GM13976 (cell line): ENCODE data around the gene MRPL33.
"Not testable (repeated sequence)": the region's sequence is repeated elsewhere in the genome, so short reads cannot be mapped to it uniquely, and the experiment has no call there.

Experiments
- DNase-seq: peaks from one replicate; pipeline ENCODE4 v3.0.0; 2012; ENCODE audit warnings: low spot score
- in situ Hi-C: fragments of 300-500 bp; cut with MboI; formaldehyde crosslinking; loops from one replicate; pipeline ENCODE4 v1.12.0; 2022; ENCODE audit warnings: low sequenced_read_pairs, mixed read lengths, inconsistent platforms; ENCODE audit not compliant: unreplicated experiment
- TF ChIP-seq, protein P1 (sequence below): IDR thresholded peaks from 2 replicates; pipeline ENCODE4 v1.5.1; 2012; ENCODE audit warnings: borderline replicate concordance, mild to moderate bottlenecking; ENCODE audit not compliant: insufficient read depth; ENCODE audit errors: extremely low read depth, missing control alignments, control extremely low read depth

MRPL33 gene

DNA sequence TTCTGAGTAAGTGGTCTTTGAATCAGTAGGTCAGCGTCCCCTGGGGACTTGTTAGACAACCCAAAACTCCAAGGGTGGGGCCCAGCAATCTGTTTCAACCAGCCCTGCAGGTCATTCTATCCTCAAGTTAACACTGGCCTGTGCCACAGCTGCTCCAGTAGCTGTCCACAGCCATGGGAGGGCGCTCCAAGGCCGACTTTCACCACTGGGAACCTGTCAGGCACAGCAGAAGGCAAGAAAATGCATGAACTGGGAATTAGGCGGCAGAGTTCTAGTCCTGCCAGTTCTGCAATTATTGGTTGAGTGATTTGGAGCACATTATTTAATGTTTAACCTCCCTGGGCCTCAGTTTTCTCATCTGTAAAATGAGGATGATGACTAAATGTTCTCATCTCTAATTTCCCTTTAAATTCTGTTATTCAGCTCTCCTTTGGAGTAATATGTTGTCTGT is 17.4 kb upstream of the MRPL33 start:
- DNase-seq, result peak; percentile 80
- TF ChIP-seq, protein P1, sequence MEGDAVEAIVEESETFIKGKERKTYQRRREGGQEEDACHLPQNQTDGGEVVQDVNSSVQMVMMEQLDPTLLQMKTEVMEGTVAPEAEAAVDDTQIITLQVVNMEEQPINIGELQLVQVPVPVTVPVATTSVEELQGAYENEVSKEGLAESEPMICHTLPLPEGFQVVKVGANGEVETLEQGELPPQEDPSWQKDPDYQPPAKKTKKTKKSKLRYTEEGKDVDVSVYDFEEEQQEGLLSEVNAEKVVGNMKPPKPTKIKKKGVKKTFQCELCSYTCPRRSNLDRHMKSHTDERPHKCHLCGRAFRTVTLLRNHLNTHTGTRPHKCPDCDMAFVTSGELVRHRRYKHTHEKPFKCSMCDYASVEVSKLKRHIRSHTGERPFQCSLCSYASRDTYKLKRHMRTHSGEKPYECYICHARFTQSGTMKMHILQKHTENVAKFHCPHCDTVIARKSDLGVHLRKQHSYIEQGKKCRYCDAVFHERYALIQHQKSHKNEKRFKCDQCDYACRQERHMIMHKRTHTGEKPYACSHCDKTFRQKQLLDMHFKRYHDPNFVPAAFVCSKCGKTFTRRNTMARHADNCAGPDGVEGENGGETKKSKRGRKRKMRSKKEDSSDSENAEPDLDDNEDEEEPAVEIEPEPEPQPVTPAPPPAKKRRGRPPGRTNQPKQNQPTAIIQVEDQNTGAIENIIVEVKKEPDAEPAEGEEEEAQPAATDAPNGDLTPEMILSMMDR, result peak; percentile 84

DNA sequence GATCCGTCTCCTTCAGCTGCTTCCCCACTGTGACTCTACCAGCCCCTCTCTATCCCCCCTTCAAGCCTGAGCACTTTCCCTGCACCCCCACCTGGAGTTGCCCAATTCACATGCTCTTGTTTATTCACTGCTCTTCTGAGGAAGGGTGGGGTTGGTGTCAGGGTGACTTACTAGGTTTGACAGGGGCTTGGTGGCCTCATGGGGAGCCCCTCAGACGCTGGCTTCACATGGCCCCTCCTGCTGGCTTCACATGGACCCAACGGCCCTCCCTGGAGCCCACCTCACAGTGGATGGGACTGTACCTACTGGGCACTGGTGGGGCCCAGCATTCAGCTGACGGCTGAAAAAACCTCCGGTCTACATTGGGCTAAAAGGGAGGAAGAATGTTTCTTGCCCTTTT is 16.7 kb upstream of the MRPL33 start:
- in situ Hi-C loops, result no loop called here
- DNase-seq, result no peak
- TF ChIP-seq, protein P1, result no peak

More for the DNA sequence above, 17.4 kb upstream of the MRPL33 start:
- in situ Hi-C loops, result no loop called here

DNA sequence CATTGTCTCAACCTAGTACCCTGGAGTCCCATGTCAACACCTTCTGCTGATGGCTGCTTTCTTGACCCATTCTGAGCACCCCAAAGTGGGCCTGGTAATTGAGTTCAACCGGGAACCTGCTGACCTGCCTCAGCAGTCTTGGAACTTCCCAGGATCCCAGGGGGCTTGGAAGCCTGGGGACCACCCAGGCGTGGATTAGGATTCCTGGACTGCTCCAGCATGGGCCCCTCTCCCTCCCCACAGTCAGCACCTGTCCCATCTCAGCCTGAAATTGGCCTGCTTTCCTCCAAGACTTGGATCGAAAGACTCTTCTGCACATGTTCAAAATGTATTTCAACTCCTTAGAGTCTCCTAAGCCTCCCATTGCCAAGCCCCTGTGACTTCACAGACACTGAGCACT is 15.4 kb upstream of the MRPL33 start:
- in situ Hi-C loops, result no loop called here
- TF ChIP-seq, protein P1, result no peak
- no peak for DNase-seq

DNA sequence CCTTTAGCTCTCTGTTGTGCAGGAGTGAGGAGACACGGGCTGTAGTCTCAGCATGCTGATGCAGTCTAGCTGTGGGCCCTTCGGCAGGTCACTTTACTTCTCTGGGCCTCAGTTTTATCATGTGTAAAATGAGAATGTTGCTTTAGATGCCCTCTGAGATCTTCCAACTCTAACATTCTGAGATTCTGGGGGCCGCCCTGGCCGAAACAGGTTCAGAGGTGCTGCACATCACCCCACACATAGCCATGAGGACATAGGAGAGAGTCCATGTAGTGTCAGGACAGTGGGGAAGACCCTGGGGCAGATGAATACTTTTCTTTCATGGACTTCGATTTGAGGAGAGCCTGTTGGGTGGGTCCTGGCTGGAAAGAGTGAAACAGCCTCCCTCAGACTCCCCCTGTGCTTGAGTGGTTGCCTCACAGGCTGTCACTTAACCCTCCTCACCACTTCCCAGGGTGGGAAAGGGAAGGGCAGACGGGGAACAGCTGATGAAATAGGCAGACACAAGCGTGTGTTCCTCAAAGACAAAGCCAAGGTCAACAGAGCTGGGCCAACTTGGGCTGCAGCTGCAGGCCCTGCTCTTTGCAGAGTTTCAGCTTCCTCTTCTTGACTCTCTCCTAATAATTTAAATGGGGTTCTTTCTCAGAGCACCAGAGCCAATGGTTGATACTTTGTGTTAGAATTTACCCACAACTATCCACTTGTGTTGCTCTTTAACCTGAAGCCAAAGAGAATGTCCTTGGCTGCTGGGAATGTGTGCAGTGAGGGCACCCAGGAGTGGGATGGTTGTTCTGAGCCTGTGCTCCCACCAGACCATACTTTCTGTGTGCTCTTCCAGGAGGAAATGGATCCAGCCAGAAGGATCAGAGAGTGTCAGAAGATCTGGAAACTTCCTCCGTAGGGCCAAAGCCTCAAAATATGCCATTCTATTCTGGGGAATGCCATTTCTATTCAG is 14.7 kb upstream of the MRPL33 start:
- TF ChIP-seq, protein P1, result no peak
- in situ Hi-C loops, result no loop called here
- no peak for DNase-seq

DNA sequence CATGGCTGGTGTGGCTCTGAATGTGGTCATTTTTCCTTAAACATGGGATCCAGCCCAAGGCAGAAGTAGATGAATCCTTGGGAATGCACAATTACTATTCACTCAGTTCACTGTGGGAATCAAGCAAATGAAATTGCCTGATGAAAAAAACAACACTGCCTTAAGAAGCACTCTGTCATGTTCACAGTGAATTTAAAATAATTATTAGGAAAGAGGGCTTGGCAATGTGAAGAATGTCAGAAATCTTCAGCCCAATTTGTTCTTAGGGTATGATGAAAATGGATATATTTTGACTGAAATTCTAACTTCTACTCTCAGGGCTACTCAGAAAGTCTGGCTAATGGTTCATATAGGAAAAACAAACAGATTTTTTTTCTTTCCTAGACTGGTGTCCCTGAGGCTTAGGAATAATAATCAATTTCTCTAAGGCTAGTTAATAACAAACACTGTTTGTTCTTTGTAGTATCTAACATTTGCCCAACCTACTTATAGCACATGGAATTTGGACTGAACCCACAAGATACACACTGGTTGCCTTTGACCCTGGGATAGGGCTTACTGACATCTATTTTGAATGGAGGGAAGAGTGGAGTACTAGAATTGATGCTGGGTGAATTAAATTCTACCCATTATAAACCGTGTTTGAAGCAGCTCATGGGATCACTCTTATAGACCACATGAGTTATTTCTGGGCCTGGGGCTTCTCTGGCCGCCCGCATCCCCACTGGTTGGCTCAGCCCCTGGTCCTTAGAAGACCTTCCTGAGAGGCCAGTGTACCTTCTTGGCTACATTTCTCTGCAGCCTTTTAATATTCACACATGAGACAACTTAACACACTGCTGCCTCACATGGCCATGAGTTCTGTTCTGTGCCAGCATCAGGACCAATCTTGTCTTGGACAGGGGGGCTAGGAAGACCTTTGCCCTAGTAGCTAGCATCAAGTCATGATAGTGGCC is 8.3 kb upstream of the MRPL33 start:
- in situ Hi-C loops, result no loop called here
- TF ChIP-seq, protein P1, result no peak
- no peak for DNase-seq

DNA sequence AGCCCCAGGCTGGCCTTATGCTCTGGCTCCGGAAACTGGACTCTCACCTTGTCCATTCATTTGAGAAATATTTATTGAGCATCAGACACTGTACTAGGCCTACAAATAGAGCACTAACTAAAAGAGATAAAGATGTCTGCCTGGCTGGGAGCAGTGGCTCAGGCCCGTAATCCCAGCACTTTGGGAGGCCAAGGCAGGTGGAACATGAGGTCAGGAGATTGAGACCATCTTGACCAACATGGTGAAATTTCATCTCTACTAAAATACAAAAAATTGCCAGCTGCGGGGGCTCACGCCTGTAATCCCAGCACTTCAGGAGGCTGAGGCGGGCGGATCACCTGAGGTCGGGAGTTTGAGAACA is 7.6 kb upstream of the MRPL33 start:
- in situ Hi-C loops, result no loop called here
- DNase-seq, result no peak
- TF ChIP-seq, protein P1, result no peak

DNA sequence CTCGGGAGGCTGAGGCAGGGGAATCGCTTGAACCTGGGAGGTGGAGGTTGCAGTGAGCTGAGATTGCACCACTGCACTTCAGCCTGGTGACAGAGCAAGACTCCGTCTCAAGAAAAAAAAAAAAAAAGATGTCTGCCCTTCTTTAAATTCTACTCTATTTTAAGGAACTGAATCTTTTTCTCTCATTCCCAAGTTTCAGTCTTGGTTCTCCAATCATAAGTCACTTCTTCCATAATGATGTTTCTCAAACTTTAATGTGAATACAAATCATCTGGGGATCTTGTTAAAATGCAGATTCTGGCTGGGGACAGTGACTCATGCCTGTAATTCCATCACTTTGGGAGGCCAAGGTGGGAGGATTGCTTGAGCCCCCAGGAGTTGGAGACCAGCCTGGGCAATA is 7.0 kb upstream of the MRPL33 start:
- DNase-seq, in situ Hi-C loops: not testable (repeated sequence)
